GM12878 (cell line): Measurements from ENCODE around the gene ATF7.

ENCODE experiments used
- CTCF ChIP-seq, 3 experiments: IDR thresholded peaks in 2 of 3; conservative IDR thresholded peaks in 1 of 3; 2 replicates each; pipeline ENCODE4 v1.5.1; 2011; ENCODE audit warnings: low read depth in 3 of 3, low read length in 3 of 3, mild to moderate bottlenecking in 3 of 3, control low read depth in 2 of 3, moderate library complexity in 2 of 3, inconsistent platforms in 1 of 3, mixed read lengths in 1 of 3; ENCODE audit not compliant: control insufficient read depth in 2 of 3, insufficient read depth in 1 of 3; ENCODE audit errors: extremely low read depth in 1 of 3
- EZH2 ChIP-seq: IDR thresholded peaks from 2 replicates; pipeline ENCODE4 v1.6.1; 2012; ENCODE audit warnings: low read depth, mild to moderate bottlenecking, control low read depth, inconsistent platforms, low read length, borderline replicate concordance; ENCODE audit not compliant: control insufficient read depth
- HCFC1 ChIP-seq: fragments of 150-350 bp; IDR thresholded peaks from 2 replicates; pipeline ENCODE4 v1.6.1; 2014; ENCODE audit warnings: low read length
- POLR2AphosphoS5 ChIP-seq: IDR thresholded peaks from 2 replicates; pipeline ENCODE4 v1.6.1; 2011; ENCODE audit warnings: mild to moderate bottlenecking, low read length, inconsistent platforms
- ZNF274 ChIP-seq: IDR thresholded peaks from one replicate; pipeline ENCODE4 v1.8.0; 2011; ENCODE audit not compliant: insufficient read length, insufficient read depth
- TF ChIP-seq, protein P1 (sequence below): fragments of 450-650 bp; IDR thresholded peaks from 2 replicates; pipeline ENCODE4 v1.6.1; 2017; ENCODE audit warnings: antibody characterized with exemption, mild to moderate bottlenecking, moderate library complexity
- TF ChIP-seq, protein P2 (sequence below): IDR thresholded peaks from 2 replicates; pipeline ENCODE4 v1.6.1; 2012; ENCODE audit warnings: low read depth, low read length, improper control_type of control experiment

DNA sequence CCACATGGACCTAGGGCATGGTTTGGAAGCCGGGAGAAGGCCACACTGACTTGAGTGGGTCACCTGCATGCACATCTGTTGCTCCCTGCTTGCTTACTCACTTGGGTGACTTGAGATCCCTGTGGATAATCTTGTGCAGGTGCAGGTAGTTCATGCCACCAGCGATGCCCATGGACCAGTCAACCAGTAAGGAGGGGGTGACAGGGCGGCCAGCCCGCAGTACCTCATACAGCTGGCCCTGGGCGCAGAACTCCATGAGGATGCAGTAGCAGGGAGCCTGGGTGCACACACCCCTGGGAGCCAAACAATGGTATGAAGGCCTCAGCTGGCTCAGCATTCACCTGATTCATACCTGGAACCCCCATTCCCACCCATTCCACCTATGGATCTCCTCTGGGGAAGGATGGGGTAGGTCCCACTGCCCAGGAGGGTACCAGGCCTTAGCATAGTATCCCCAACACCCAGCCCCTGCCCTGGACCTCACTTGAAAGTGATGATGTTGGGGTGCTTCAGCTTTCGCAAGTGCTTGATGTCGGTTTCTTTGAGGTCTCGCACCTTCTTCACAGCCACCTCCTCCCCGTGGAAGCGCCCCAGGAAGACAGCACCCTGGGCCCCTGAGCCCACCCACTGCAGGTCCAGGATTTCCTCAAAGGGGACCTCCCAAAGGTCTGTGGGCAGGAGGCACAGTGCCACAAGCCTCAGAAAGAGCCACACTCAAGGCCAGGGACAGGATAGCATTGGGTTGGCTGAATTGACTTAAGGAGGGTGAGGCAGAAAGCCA is 140.0 kb downstream of the ATF7 start:
- TF ChIP-seq EZH2 (no peak), ZNF274 (no peak), CTCF (IDR thresholded peaks at IDR 0.05 in 2 of 3, conservative IDR thresholded peaks at IDR 0.05 in 1 of 3; ENCODE audit: control insufficient read depth in 2 of 3, extremely low read depth in 1 of 3, insufficient read depth in 1 of 3, low read depth in 3 of 3, low read length in 3 of 3) (no peak), HCFC1 (no peak), POLR2AphosphoS5 (no peak)
- TF ChIP-seq, protein P1, sequence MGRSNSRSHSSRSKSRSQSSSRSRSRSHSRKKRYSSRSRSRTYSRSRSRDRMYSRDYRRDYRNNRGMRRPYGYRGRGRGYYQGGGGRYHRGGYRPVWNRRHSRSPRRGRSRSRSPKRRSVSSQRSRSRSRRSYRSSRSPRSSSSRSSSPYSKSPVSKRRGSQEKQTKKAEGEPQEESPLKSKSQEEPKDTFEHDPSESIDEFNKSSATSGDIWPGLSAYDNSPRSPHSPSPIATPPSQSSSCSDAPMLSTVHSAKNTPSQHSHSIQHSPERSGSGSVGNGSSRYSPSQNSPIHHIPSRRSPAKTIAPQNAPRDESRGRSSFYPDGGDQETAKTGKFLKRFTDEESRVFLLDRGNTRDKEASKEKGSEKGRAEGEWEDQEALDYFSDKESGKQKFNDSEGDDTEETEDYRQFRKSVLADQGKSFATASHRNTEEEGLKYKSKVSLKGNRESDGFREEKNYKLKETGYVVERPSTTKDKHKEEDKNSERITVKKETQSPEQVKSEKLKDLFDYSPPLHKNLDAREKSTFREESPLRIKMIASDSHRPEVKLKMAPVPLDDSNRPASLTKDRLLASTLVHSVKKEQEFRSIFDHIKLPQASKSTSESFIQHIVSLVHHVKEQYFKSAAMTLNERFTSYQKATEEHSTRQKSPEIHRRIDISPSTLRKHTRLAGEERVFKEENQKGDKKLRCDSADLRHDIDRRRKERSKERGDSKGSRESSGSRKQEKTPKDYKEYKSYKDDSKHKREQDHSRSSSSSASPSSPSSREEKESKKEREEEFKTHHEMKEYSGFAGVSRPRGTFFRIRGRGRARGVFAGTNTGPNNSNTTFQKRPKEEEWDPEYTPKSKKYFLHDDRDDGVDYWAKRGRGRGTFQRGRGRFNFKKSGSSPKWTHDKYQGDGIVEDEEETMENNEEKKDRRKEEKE, result no peak
- TF ChIP-seq, protein P2, sequence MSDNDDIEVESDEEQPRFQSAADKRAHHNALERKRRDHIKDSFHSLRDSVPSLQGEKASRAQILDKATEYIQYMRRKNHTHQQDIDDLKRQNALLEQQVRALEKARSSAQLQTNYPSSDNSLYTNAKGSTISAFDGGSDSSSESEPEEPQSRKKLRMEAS, result no peak
